ENCODE data around the gene CCL28.

- no peak for TF ChIP-seq POLR2A (IDR thresholded peaks at IDR 0.05; ENCODE audit: low read length)
- TF ChIP-seq EP300 (IDR thresholded peaks at IDR 0.05) = no peak
- TF ChIP-seq CTCF (IDR thresholded peaks at IDR 0.05) = no peak
- TF ChIP-seq MAX (IDR thresholded peaks at IDR 0.05) = no peak
Measured at GRCh38 chr5:43413966-43414365, 1.8 kb upstream of the CCL28 start.
